HG03097 (cell line): ENCODE measurements around the gene VTCN1.
"Not testable (repeated sequence)": the region's sequence is repeated elsewhere in the genome, so short reads cannot be mapped to it uniquely, and the experiment has no call there.

Experiments used
- ATAC-seq: cut with Tn5 transposase; IDR thresholded peaks from one replicate; pipeline ENCODE4 v1.9.1; 2021; ENCODE audit not compliant: unreplicated experiment, low FRiP score

Gene VTCN1

DNA sequence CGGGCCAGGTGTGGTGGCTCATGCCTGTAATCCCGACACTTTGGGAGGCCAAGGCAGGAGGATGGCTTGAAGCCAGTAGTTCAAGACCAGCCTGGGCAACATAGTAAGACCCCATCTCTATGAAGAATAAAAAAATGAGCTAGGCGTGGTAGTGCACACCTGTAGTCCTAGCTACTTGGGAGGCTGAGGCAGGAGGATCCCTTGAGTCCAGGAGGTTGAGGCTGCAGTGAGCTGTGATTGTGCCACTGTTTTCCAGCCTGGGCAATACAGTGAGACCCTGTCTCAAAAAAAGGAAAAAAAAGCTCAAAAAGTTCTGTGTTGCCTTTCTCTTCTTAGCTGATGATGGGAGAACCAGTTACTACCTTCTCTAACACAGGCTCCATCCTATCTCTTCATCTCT is 108.9 kb downstream of the VTCN1 start:
- not testable (repeated sequence) for ATAC-seq

DNA sequence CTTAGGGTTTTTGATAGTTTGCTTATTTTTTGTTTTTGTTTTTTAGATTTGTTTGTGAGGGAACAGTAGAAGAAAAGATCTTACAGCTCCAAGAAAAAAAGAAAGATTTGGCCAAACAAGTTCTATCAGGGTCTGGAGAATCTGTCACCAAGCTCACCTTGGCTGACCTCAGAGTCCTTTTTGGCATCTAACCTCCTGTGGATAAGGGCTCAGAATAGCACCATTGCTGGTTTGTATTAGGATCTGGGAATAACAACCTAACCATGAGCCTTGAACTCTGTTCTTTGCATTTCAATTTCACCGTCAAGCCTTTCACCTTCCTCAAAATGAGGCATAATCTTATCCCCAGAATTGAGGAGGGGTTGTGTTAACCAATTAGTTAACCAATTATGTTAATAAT is 109.4 kb downstream of the VTCN1 start:
- no peak for ATAC-seq

- ATAC-seq, result no peak
Observed at GRCh38 chr1:117098287-117098890, 112.3 kb downstream of the VTCN1 start.

- ATAC-seq, result no peak
Observed at GRCh38 chr1:117097443-117097842, 113.3 kb downstream of the VTCN1 start.

- ATAC-seq, result no peak
Observed at GRCh38 chr1:117096951-117097408, 113.7 kb downstream of the VTCN1 start.

- no peak for ATAC-seq
Observed at GRCh38 chr1:117094841-117095604, 115.7 kb downstream of the VTCN1 start.

GRCh38 chr1:117093870-117094621 is 116.7 kb downstream of the VTCN1 start:
- no peak for ATAC-seq
